OCI-LY3 (cell line): ENCODE results near the gene DTX1.

Experiments used
- CTCF ChIP-seq: fragments of 200-600, 300-600 bp; sonication (generic); IDR thresholded peaks from 2 replicates; pipeline ENCODE4 v1.5.1; 2014; ENCODE audit warnings: antibody characterized with exemption, low read length, low read depth
- EZH2phosphoT487 ChIP-seq: fragments of 200-600 bp; shearing (Covaris generic); IDR thresholded peaks from 2 replicates; pipeline ENCODE4 v1.6.1; 2018; ENCODE audit warnings: antibody characterized with exemption, mixed run types, low read depth

GRCh38 chr12:113021500-113021899 is 35.0 kb upstream of the DTX1 start:
- TF ChIP-seq CTCF (no peak), EZH2phosphoT487 (no peak)
